ENCODE data around the gene AGXT2. TPM values are rescaled to one million over a fixed set of nuclear protein-coding genes. Genes with fewer than 3 reads are reported as not detected.

AGXT2 gene
- total and polyA plus RNA-seq, 9 of the 15 experiments (the other 6 are each of a cell fraction or from before 2014, with no cell fraction given): not detected

GRCh38 chr5:35089334-35090314 lies 41.9 kb upstream of the AGXT2 start (continued):
- no peak for TF ChIP-seq ZFP91 (CRISPR knock-in tag; IDR thresholded peaks at IDR 0.05)
- TF ChIP-seq HDAC6 (IDR thresholded peaks at IDR 0.05; ENCODE audit: low read depth, low read length): no peak
- TF ChIP-seq DNMT1 (IDR thresholded peaks at IDR 0.05): no peak
- no peak for TF ChIP-seq HMG20B (CRISPR knock-in tag; IDR thresholded peaks at IDR 0.05)
- no peak for TF ChIP-seq ZBTB11 (CRISPR knock-in tag; IDR thresholded peaks at IDR 0.05)
- TF ChIP-seq ZNF695 (CRISPR knock-in tag; IDR thresholded peaks at IDR 0.05): no peak
- no peak for TF ChIP-seq IRF2 (CRISPR knock-in tag; IDR thresholded peaks at IDR 0.05)
- no peak for TF ChIP-seq EZH2 (IDR thresholded peaks at IDR 0.05; ENCODE audit: borderline replicate concordance, low read depth, low read length)
- TF ChIP-seq, protein P1, sequence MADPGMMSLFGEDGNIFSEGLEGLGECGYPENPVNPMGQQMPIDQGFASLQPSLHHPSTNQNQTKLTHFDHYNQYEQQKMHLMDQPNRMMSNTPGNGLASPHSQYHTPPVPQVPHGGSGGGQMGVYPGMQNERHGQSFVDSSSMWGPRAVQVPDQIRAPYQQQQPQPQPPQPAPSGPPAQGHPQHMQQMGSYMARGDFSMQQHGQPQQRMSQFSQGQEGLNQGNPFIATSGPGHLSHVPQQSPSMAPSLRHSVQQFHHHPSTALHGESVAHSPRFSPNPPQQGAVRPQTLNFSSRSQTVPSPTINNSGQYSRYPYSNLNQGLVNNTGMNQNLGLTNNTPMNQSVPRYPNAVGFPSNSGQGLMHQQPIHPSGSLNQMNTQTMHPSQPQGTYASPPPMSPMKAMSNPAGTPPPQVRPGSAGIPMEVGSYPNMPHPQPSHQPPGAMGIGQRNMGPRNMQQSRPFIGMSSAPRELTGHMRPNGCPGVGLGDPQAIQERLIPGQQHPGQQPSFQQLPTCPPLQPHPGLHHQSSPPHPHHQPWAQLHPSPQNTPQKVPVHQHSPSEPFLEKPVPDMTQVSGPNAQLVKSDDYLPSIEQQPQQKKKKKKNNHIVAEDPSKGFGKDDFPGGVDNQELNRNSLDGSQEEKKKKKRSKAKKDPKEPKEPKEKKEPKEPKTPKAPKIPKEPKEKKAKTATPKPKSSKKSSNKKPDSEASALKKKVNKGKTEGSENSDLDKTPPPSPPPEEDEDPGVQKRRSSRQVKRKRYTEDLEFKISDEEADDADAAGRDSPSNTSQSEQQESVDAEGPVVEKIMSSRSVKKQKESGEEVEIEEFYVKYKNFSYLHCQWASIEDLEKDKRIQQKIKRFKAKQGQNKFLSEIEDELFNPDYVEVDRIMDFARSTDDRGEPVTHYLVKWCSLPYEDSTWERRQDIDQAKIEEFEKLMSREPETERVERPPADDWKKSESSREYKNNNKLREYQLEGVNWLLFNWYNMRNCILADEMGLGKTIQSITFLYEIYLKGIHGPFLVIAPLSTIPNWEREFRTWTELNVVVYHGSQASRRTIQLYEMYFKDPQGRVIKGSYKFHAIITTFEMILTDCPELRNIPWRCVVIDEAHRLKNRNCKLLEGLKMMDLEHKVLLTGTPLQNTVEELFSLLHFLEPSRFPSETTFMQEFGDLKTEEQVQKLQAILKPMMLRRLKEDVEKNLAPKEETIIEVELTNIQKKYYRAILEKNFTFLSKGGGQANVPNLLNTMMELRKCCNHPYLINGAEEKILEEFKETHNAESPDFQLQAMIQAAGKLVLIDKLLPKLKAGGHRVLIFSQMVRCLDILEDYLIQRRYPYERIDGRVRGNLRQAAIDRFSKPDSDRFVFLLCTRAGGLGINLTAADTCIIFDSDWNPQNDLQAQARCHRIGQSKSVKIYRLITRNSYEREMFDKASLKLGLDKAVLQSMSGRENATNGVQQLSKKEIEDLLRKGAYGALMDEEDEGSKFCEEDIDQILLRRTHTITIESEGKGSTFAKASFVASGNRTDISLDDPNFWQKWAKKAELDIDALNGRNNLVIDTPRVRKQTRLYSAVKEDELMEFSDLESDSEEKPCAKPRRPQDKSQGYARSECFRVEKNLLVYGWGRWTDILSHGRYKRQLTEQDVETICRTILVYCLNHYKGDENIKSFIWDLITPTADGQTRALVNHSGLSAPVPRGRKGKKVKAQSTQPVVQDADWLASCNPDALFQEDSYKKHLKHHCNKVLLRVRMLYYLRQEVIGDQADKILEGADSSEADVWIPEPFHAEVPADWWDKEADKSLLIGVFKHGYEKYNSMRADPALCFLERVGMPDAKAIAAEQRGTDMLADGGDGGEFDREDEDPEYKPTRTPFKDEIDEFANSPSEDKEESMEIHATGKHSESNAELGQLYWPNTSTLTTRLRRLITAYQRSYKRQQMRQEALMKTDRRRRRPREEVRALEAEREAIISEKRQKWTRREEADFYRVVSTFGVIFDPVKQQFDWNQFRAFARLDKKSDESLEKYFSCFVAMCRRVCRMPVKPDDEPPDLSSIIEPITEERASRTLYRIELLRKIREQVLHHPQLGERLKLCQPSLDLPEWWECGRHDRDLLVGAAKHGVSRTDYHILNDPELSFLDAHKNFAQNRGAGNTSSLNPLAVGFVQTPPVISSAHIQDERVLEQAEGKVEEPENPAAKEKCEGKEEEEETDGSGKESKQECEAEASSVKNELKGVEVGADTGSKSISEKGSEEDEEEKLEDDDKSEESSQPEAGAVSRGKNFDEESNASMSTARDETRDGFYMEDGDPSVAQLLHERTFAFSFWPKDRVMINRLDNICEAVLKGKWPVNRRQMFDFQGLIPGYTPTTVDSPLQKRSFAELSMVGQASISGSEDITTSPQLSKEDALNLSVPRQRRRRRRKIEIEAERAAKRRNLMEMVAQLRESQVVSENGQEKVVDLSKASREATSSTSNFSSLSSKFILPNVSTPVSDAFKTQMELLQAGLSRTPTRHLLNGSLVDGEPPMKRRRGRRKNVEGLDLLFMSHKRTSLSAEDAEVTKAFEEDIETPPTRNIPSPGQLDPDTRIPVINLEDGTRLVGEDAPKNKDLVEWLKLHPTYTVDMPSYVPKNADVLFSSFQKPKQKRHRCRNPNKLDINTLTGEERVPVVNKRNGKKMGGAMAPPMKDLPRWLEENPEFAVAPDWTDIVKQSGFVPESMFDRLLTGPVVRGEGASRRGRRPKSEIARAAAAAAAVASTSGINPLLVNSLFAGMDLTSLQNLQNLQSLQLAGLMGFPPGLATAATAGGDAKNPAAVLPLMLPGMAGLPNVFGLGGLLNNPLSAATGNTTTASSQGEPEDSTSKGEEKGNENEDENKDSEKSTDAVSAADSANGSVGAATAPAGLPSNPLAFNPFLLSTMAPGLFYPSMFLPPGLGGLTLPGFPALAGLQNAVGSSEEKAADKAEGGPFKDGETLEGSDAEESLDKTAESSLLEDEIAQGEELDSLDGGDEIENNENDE (IDR thresholded peaks at IDR 0.05; ENCODE audit: low read depth, low read length): no peak

Data from K562 (cell line).